ENCODE data around the gene APLP2. TPM values are rescaled to one million over a fixed set of nuclear protein-coding genes. Genes with fewer than 3 reads are reported as not detected.

APLP2 gene
- total and polyA plus RNA-seq, 2 donors (not counting 1 experiment from before 2014, with no cell fraction given): 409 to 508 TPM

GRCh38 chr11:130175898-130176297 is 106.2 kb downstream of the APLP2 start:
- no peak for DNase-seq (ENCODE audit: low read depth in 2 of 2)
- Histone ChIP-seq H3K4me3 (replicated peaks in 1 of 4; ENCODE audit: control extremely low read depth in 1 of 4, insufficient read depth in 1 of 4, low read depth in 3 of 4, low read length in 4 of 4) (no peak overlapping the region), H4K20me1 (ENCODE audit: control insufficient read depth, extremely low read depth, insufficient read depth, low read length) (no peaks in the 10 kb centered on the region), H3K36me3 (ENCODE audit: control insufficient read depth, insufficient read depth, low read length) (no peaks in the 10 kb centered on the region), H3K9me3 (ENCODE audit: control insufficient read depth, insufficient read depth, low read depth, low read length) (no peaks in the 10 kb centered on the region), H3K4me2 (ENCODE audit: extremely low read depth, insufficient read depth, low read length) (no peak overlapping the region), H3K27ac (ENCODE audit: insufficient read depth, low read length) (no peak overlapping the region), H3K79me2 (ENCODE audit: control insufficient read depth, insufficient read depth, low read length) (no peaks in the 10 kb centered on the region), H3K27me3 (ENCODE audit: control insufficient read depth, insufficient read depth, low read length) (peaks cover 6% of the 10 kb centered on the region), H3K4me1 (ENCODE audit: control insufficient read depth, extremely low read depth, insufficient read depth, low read length) (no peaks in the 10 kb centered on the region), H3K9ac (ENCODE audit: insufficient read depth, low read length) (no peak overlapping the region), H2AFZ (ENCODE audit: low read length) (no peak overlapping the region)
- TF ChIP-seq CTCF (conservative IDR thresholded peaks at IDR 0.05 in 1 of 2, IDR thresholded peaks at IDR 0.05 in 1 of 2; ENCODE audit: low read depth in 1 of 2, low read length in 2 of 2) (no peak), EZH2 (IDR thresholded peaks at IDR 0.05; ENCODE audit: low read length, missing control alignments) (no peak)

GRCh38 chr11:130177782-130178181 is 108.1 kb downstream of the APLP2 start:
- TF ChIP-seq CTCF (conservative IDR thresholded peaks at IDR 0.05 in 1 of 2, IDR thresholded peaks at IDR 0.05 in 1 of 2; ENCODE audit: low read depth in 1 of 2, low read length in 2 of 2): no peak
- no peak for TF ChIP-seq EZH2 (IDR thresholded peaks at IDR 0.05; ENCODE audit: low read length, missing control alignments)
- H3K4me2 ChIP-seq (ENCODE audit: extremely low read depth, insufficient read depth, low read length): no peak overlapping the region

GRCh38 chr11:130178441-130179339 is 109.0 kb downstream of the APLP2 start:
- Histone ChIP-seq H3K4me1 (ENCODE audit: control insufficient read depth, extremely low read depth, insufficient read depth, low read length) (peaks cover 8% of the 10 kb centered on the region), H3K36me3 (ENCODE audit: control insufficient read depth, insufficient read depth, low read length) (no peaks in the 10 kb centered on the region), H3K27ac (ENCODE audit: insufficient read depth, low read length) (no peak overlapping the region), H2AFZ (ENCODE audit: low read length) (no peak overlapping the region), H3K9me3 (ENCODE audit: control insufficient read depth, insufficient read depth, low read depth, low read length) (no peaks in the 10 kb centered on the region), H3K27me3 (ENCODE audit: control insufficient read depth, insufficient read depth, low read length) (peaks cover 6% of the 10 kb centered on the region), H3K4me2 (ENCODE audit: extremely low read depth, insufficient read depth, low read length) (no peak overlapping the region), H4K20me1 (ENCODE audit: control insufficient read depth, extremely low read depth, insufficient read depth, low read length) (no peaks in the 10 kb centered on the region), H3K79me2 (ENCODE audit: control insufficient read depth, insufficient read depth, low read length) (no peaks in the 10 kb centered on the region), H3K4me3 (replicated peaks in 1 of 4; ENCODE audit: control extremely low read depth in 1 of 4, insufficient read depth in 1 of 4, low read depth in 3 of 4, low read length in 4 of 4) (no peak overlapping the region), H3K9ac (ENCODE audit: insufficient read depth, low read length) (no peak overlapping the region)
- no peak for DNase-seq (ENCODE audit: low read depth in 2 of 2)
- TF ChIP-seq EZH2 (IDR thresholded peaks at IDR 0.05; ENCODE audit: low read length, missing control alignments) (no peak), CTCF (conservative IDR thresholded peaks at IDR 0.05 in 1 of 2, IDR thresholded peaks at IDR 0.05 in 1 of 2; ENCODE audit: low read depth in 1 of 2, low read length in 2 of 2) (no peak)

More at GRCh38 chr11:130177782-130178181, 108.1 kb downstream of the APLP2 start:
- Histone ChIP-seq H3K9me3 (ENCODE audit: control insufficient read depth, insufficient read depth, low read depth, low read length) (no peaks in the 10 kb centered on the region), H3K36me3 (ENCODE audit: control insufficient read depth, insufficient read depth, low read length) (no peaks in the 10 kb centered on the region), H3K9ac (ENCODE audit: insufficient read depth, low read length) (no peak overlapping the region), H3K79me2 (ENCODE audit: control insufficient read depth, insufficient read depth, low read length) (no peaks in the 10 kb centered on the region), H3K4me1 (ENCODE audit: control insufficient read depth, extremely low read depth, insufficient read depth, low read length) (peaks cover 8% of the 10 kb centered on the region), H3K27ac (ENCODE audit: insufficient read depth, low read length) (no peak overlapping the region), H4K20me1 (ENCODE audit: control insufficient read depth, extremely low read depth, insufficient read depth, low read length) (no peaks in the 10 kb centered on the region), H2AFZ (ENCODE audit: low read length) (no peak overlapping the region), H3K27me3 (ENCODE audit: control insufficient read depth, insufficient read depth, low read length) (peaks cover 6% of the 10 kb centered on the region), H3K4me3 (replicated peaks in 1 of 4; ENCODE audit: control extremely low read depth in 1 of 4, insufficient read depth in 1 of 4, low read depth in 3 of 4, low read length in 4 of 4) (no peak overlapping the region)
- DNase-seq (ENCODE audit: low read depth in 2 of 2): no peak
